NCI-H526 (cell line): ENCODE results near the gene PROSER2.

ENCODE experiments used
- DNase-seq, 2 experiments: peaks; one replicate each; lab custom pipeline; 2025; lab: John Stamatoyannopoulos, UW

Gene PROSER2

GRCh38 chr10:11909618-11910017, 86.5 kb downstream of the PROSER2 start:
- DNase-seq: no peak

- no peak for DNase-seq
These were observed 86.9 kb downstream of the PROSER2 start for GRCh38 chr10:11910102-11910501.

GRCh38 chr10:11913079-11913641, 90.0 kb downstream of the PROSER2 start:
- DNase-seq: no peak

- no peak for DNase-seq
These were observed 95.2 kb downstream of the PROSER2 start for GRCh38 chr10:11918384-11918783.

- no peak for DNase-seq
These were observed 96.1 kb downstream of the PROSER2 start for GRCh38 chr10:11919271-11919670.
